A549 (cell line): Measurements from ENCODE around the gene MSL2. TPM values are rescaled to one million over a fixed set of nuclear protein-coding genes. Genes with fewer than 3 reads are reported as not detected.
"Not testable (repeated sequence)": the region's sequence is repeated elsewhere in the genome, so short reads cannot be mapped to it uniquely, and the experiment has no call there.

Experiments used
- ATAC-seq, 2 experiments: fragments of 200-7000 bp in 1 of 2; fragments of >200 bp in 1 of 2; cut with Nextera tagmentation in 1 of 2; cut with Tn5 transposase in 1 of 2; 3 replicates each; pipeline versions ENCODE4 v1.8.0 to v1.9.1; 2018 to 2020; ENCODE audit warnings: mild to moderate bottlenecking in 1 of 2, moderate library complexity in 1 of 2
- CTCF ChIA-PET: fragments of 300-600 bp; sonication (Branson Sonifier 250); formaldehyde crosslinking; extraction: SDS; loops from one replicate; lab custom pipeline; 2021; ENCODE audit warnings: antibody characterized with exemption, inconsistent platforms; lab: Yijun Ruan, JAX
- POLR2A ChIA-PET: fragments of 350-600 bp; formaldehyde crosslinking; extraction: SDS; loops from one replicate; lab custom pipeline; 2021; ENCODE audit warnings: antibody characterized with exemption, inconsistent platforms; lab: Yijun Ruan, JAX
- DNase-seq, 2 experiments: peaks; one replicate each; pipeline versions ENCODE4 v3.0.0 to v3.0.0-alpha.2; 2011 to 2016; ENCODE audit warnings: low read depth in 1 of 2, low spot score in 1 of 2
- FAIRE-seq: peaks from 2 replicates; lab custom pipeline; 2011; peaks lifted over from hg19 to GRCh38; lab: Jason Lieb, UNC
- H3K27ac ChIP-seq, 2 experiments: fragments of >200 bp; sonication (Bioruptor Twin); formaldehyde crosslinking; 3 replicates each; pipeline ENCODE4 v1.5.1; 2016 to 2017
- H3K4me1 ChIP-seq: fragments of >200 bp; sonication (Bioruptor Twin); formaldehyde crosslinking; 3 replicates; pipeline ENCODE4 v1.6.1; 2016
- H3K4me2 ChIP-seq: fragments of >200 bp; sonication (Bioruptor Twin); formaldehyde crosslinking; 3 replicates; pipeline ENCODE4 v1.6.1; 2016
- H3K4me3 ChIP-seq: fragments of >200 bp; sonication (Bioruptor Twin); formaldehyde crosslinking; 3 replicates; pipeline ENCODE4 v1.5.1; 2016
- H3K9me3 ChIP-seq: fragments of >200 bp; sonication (Bioruptor Twin); formaldehyde crosslinking; 3 replicates; pipeline ENCODE4 v1.6.1; 2016
- ATOH8 ChIP-seq: fragments of 250-450 bp; sonication (Bioruptor Pico); IDR thresholded peaks from 2 replicates; pipeline ENCODE4 v1.5.0; 2020; ENCODE audit warnings: low read depth, mild to moderate bottlenecking, moderate library complexity
- CBX8 ChIP-seq: fragments of 200-600 bp; sonication (generic); IDR thresholded peaks from 2 replicates; pipeline ENCODE4 v1.6.1; 2016
- CEBPB ChIP-seq, 2 experiments: fragments of >200 bp in 1 of 2; sonication (Bioruptor Twin) in 1 of 2; formaldehyde crosslinking in 1 of 2; IDR thresholded peaks; 2 replicates each; pipeline ENCODE4 v1.6.1; 2012 to 2016
- CHD4 ChIP-seq: fragments of 200-600 bp; sonication (generic); IDR thresholded peaks from 2 replicates; pipeline ENCODE4 v1.6.1; 2016; ENCODE audit warnings: antibody characterized with exemption, mild to moderate bottlenecking, borderline replicate concordance
- CTCF ChIP-seq: fragments of >200 bp; sonication (Bioruptor Twin); formaldehyde crosslinking; IDR thresholded peaks from 3 replicates; pipeline ENCODE4 v1.5.1; 2016
- EHF ChIP-seq: fragments of 250-450 bp; sonication (Bioruptor Pico); IDR thresholded peaks from 2 replicates; pipeline ENCODE4 v1.5.0; 2020; ENCODE audit warnings: mild to moderate bottlenecking
- EHMT2 ChIP-seq: fragments of 200-600 bp; sonication (generic); IDR thresholded peaks from 2 replicates; pipeline ENCODE4 v1.6.1; 2016; ENCODE audit warnings: antibody characterized with exemption, low read depth, mild to moderate bottlenecking, moderate library complexity
- ELK1 ChIP-seq: fragments of 150-350 bp; IDR thresholded peaks from 2 replicates; pipeline ENCODE4 v1.6.1; 2014; ENCODE audit warnings: low read depth, mild to moderate bottlenecking, low read length
- FOSB ChIP-seq: fragments of 250-450 bp; sonication (Bioruptor Pico); IDR thresholded peaks from 2 replicates; pipeline ENCODE4 v1.5.0; 2020; ENCODE audit warnings: mild to moderate bottlenecking, moderate library complexity
- FOSL2 ChIP-seq, 2 experiments: fragments of 450-650 bp in 1 of 2; fragments of >200 bp in 1 of 2; sonication (Bioruptor Twin) in 1 of 2; formaldehyde crosslinking; IDR thresholded peaks; 2 replicates each; pipeline versions ENCODE4 v1.5.0 to v1.6.1; 2016 to 2020; ENCODE audit warnings: mild to moderate bottlenecking in 1 of 2, moderate library complexity in 1 of 2
- FOXS1 ChIP-seq: fragments of 250-450 bp; sonication (Bioruptor Pico); IDR thresholded peaks from 2 replicates; pipeline ENCODE4 v1.5.0; 2020; ENCODE audit warnings: mild to moderate bottlenecking, moderate library complexity
- HES2 ChIP-seq: fragments of >200 bp; sonication (Bioruptor Twin); formaldehyde crosslinking; IDR thresholded peaks from 2 replicates; pipeline ENCODE4 v1.6.1; 2016
- HEYL ChIP-seq: fragments of 250-450 bp; sonication (Bioruptor Pico); IDR thresholded peaks from 2 replicates; pipeline ENCODE4 v1.8.0; 2021; ENCODE audit warnings: mild to moderate bottlenecking, moderate library complexity
- HOXB13 ChIP-seq: fragments of 250-450 bp; sonication (Bioruptor Pico); IDR thresholded peaks from 2 replicates; pipeline ENCODE4 v1.5.0; 2020; ENCODE audit warnings: low read depth, mild to moderate bottlenecking, moderate library complexity
- KDM1A ChIP-seq: fragments of 200-600 bp; sonication (generic); IDR thresholded peaks from 2 replicates; pipeline ENCODE4 v1.6.1; 2016; ENCODE audit warnings: low read depth, mild to moderate bottlenecking
- MAFK ChIP-seq: fragments of 450-650 bp; IDR thresholded peaks from 2 replicates; pipeline ENCODE4 v1.6.1; 2014; ENCODE audit not compliant: partially characterized antibody
- MYC ChIP-seq: IDR thresholded peaks from 2 replicates; pipeline ENCODE4 v1.6.1; 2012; ENCODE audit warnings: mild to moderate bottlenecking, inconsistent platforms, low read length, improper control_type of control experiment, borderline replicate concordance
- NFE2L2 ChIP-seq: fragments of 150-350 bp; conservative IDR thresholded peaks from 2 replicates; pipeline ENCODE4 v1.6.1; 2014; ENCODE audit warnings: low read length
- POLR2A ChIP-seq: IDR thresholded peaks from 2 replicates; pipeline ENCODE4 v1.6.1; 2012; ENCODE audit warnings: mild to moderate bottlenecking, low read length
- POLR2AphosphoS2 ChIP-seq: conservative IDR thresholded peaks from 2 replicates; pipeline ENCODE4 v1.6.1; 2012; ENCODE audit warnings: low read length, improper control_type of control experiment, inconsistent platforms
- RFX5 ChIP-seq: fragments of 450-650 bp; IDR thresholded peaks from 2 replicates; pipeline ENCODE4 v1.7.1; 2014; ENCODE audit warnings: antibody characterized with exemption, mild to moderate bottlenecking, moderate library complexity
- TFCP2L1 ChIP-seq: fragments of 250-450 bp; sonication (Bioruptor Pico); IDR thresholded peaks from 2 replicates; pipeline ENCODE4 v1.5.0; 2021; ENCODE audit warnings: mild to moderate bottlenecking
- USF2 ChIP-seq: fragments of 450-650 bp; IDR thresholded peaks from 2 replicates; pipeline ENCODE4 v1.6.1; 2014; ENCODE audit warnings: antibody characterized with exemption
- ZC3H11A ChIP-seq: fragments of 450-650 bp; IDR thresholded peaks from 2 replicates; pipeline ENCODE4 v1.6.1; 2014; ENCODE audit warnings: antibody characterized with exemption, mild to moderate bottlenecking
- WGBS: methylation state at CpG from one replicate; pipeline ENCODE4 v1.1.6; 2017; ENCODE audit errors: missing lambda C conversion rate; 5-methylcytosine and 5-hydroxymethylcytosine counted together
- polyA plus RNA-seq, 4 experiments: library from polyadenylated mRNA; depleted of rRNA in 3 of 4; stranded (reverse); fragments of >200 nt; fragmentation: RNase III in 1 of 4; extraction: RNeasy Plus Mini Kit Qiagen cat#74134 plus additional on column Dnase treatment in 1 of 4; gene quantifications; 2 replicates in 3 of 4; 3 replicates in 1 of 4; pipeline ENCODE4 v1.2.3, GENCODE V29; 2011 to 2017

The MSL2 gene
- polyA plus RNA-seq, 2 of the 4 experiments (the other 2 are of a cell fraction) = 8.4 to 10.1 TPM

GRCh38 chr3:136173939-136174490 is 22.1 kb downstream of the MSL2 start (continued):
- TF ChIP-seq CTCF (no peak), KDM1A (no peak), RFX5 (no peak), MYC (no peak)

- H3K4me1 ChIP-seq = peaks cover 25% of the 10 kb centered on the region
- peak; percentile 66 to 68; a peak in 5 of 6 replicates for ATAC-seq
- TF ChIP-seq HOXB13 = no peak
- peak; percentile 18 for TF ChIP-seq MAFK
- no peak for TF ChIP-seq CEBPB (IDR thresholded peaks at IDR 0.05)
- TF ChIP-seq HES2 = no peak
- TF ChIP-seq NFE2L2 = peak; percentile 56; the same call in 1 of the 2 replicates
- no peak for TF ChIP-seq TFCP2L1 (CRISPR knock-in tag)
- TF ChIP-seq, all 56 proteins: peak for 2
- no peak for FAIRE-seq
- Histone ChIP-seq H3K9me3 (no peaks in the 10 kb centered on the region), H3K4me2 (peak overlapping the region; percentile 38; the same call in 2 of the 3 replicates), H3K27ac (peak overlapping the region in 1 of 2 experiments; percentile 64; a peak in 2 of 6 replicates), H3K4me3 (no peak overlapping the region)
- POLR2A ChIA-PET = interaction anchor here (0.8 kb wide), 1 partner anchor 25 kb away, joined by 3 read pairs; the partner anchor contains the start of gene MSL2
- no peak for DNase-seq
- CTCF ChIA-PET = no interaction called here
- 17% methylated on average over 1 of the region's 1 CpG for WGBS
These were observed 25.0 kb downstream of the MSL2 start for GRCh38 chr3:136171097-136171542.

- 91% methylated on average over 4 of the region's 4 CpGs for WGBS
- POLR2A ChIA-PET, FAIRE-seq, H3K9me3 ChIP-seq, H3K4me3 ChIP-seq, CTCF ChIA-PET, ATAC-seq, DNase-seq, H3K27ac ChIP-seq, H3K4me2 ChIP-seq: not testable (repeated sequence)
- peaks cover 32% of the 10 kb centered on the region for H3K4me1 ChIP-seq
These were observed 27.9 kb downstream of the MSL2 start for GRCh38 chr3:136168236-136168635.

- Histone ChIP-seq H3K27ac (no peak overlapping the region), H3K4me1 (peaks cover 26% of the 10 kb centered on the region), H3K4me3 (no peak overlapping the region), H3K9me3 (no peaks in the 10 kb centered on the region), H3K4me2 (no peak overlapping the region)
- FAIRE-seq (no peak), DNase-seq (no peak), ATAC-seq (no peak)
- ChIA-PET POLR2A (no interaction called here), CTCF (no interaction called here)
- WGBS = 72% methylated on average over 3 of the region's 3 CpGs
- no peak for TF ChIP-seq POLR2AphosphoS2
- TF ChIP-seq ZC3H11A = no peak
- no peak for TF ChIP-seq USF2
- no peak for TF ChIP-seq CHD4
- TF ChIP-seq ATOH8 (CRISPR knock-in tag) = no peak
- TF ChIP-seq ELK1 = no peak
- TF ChIP-seq MAFK = no peak
- TF ChIP-seq HES2 = no peak
- no peak for TF ChIP-seq CBX8
- TF ChIP-seq POLR2A = no peak
- TF ChIP-seq CEBPB (IDR thresholded peaks at IDR 0.05) = no peak
- TF ChIP-seq EHMT2 = no peak
- no peak for TF ChIP-seq TFCP2L1 (CRISPR knock-in tag)
- no peak for TF ChIP-seq FOSL2 (IDR thresholded peaks at IDR 0.05)
- no peak for TF ChIP-seq FOSL2 (CRISPR knock-in tag; IDR thresholded peaks at IDR 0.05)
- TF ChIP-seq EHF (CRISPR knock-in tag) = no peak
- TF ChIP-seq FOSB (CRISPR knock-in tag) = no peak
- TF ChIP-seq HEYL (CRISPR knock-in tag) = no peak
- TF ChIP-seq FOXS1 (CRISPR knock-in tag) = no peak
These were observed 29.6 kb downstream of the MSL2 start for GRCh38 chr3:136166507-136166906.

GRCh38 chr3:136163607-136164006 is 32.5 kb downstream of the MSL2 start:
- DNase-seq, H3K9me3 ChIP-seq, POLR2A ChIA-PET, ATAC-seq, H3K4me3 ChIP-seq, FAIRE-seq, H3K27ac ChIP-seq, H3K4me2 ChIP-seq: not testable (repeated sequence)
- H3K4me1 ChIP-seq = peaks cover 17% of the 10 kb centered on the region
- CTCF ChIA-PET = interaction anchor here (0.5 to 0.7 kb wide), 2 partner anchors 12 to 13 kb away, joined by 3 read pairs; no protein-coding TSS in a partner anchor
